WTC11 (cell line): ENCODE results near the gene CCL25. TPM values are rescaled to one million over a fixed set of nuclear protein-coding genes. Genes with fewer than 3 reads are reported as not detected.

Experiments
- ATAC-seq: fragments of 200-7000 bp; cut with Tn5 transposase; 2 replicates; pipeline ENCODE4 v1.10.0; 2021; ENCODE audit warnings: mild to moderate bottlenecking, moderate library complexity
- CTCF ChIA-PET: fragments of 300-600 bp; sonication (Branson Sonifier 250); formaldehyde crosslinking; loops from one replicate; lab custom pipeline; 2021; ENCODE audit warnings: antibody characterized with exemption; lab: Charles Lee
- POLR2A ChIA-PET: fragments of 350-600 bp; sonication (Branson Sonifier 250); formaldehyde crosslinking; loops from one replicate; lab custom pipeline; 2021; ENCODE audit warnings: antibody characterized with exemption; lab: Charles Lee
- DNase-seq: peaks from one replicate; pipeline ENCODE4 v3.0.0; 2021; ENCODE audit warnings: low spot score
- H3K27ac Mint-ChIP-seq: 2 replicates; pipeline ENCODE4 v1.8.0; 2021; ENCODE audit warnings: mixed read lengths
- H3K27me3 Mint-ChIP-seq: 2 replicates; pipeline ENCODE4 v1.8.0; 2021; ENCODE audit warnings: low read depth, mild to moderate bottlenecking, moderate library complexity, mixed read lengths
- H3K36me3 Mint-ChIP-seq: 2 replicates; pipeline ENCODE4 v1.8.0; 2021; ENCODE audit warnings: mixed read lengths
- H3K4me1 Mint-ChIP-seq: 2 replicates; pipeline ENCODE4 v1.8.0; 2022; ENCODE audit warnings: mixed read lengths
- H3K4me3 Mint-ChIP-seq: 2 replicates; pipeline ENCODE4 v1.8.0; 2021; ENCODE audit warnings: mild to moderate bottlenecking, moderate library complexity, mixed read lengths
- H3K9me3 Mint-ChIP-seq: 2 replicates; pipeline ENCODE4 v1.8.0; 2021; ENCODE audit warnings: mixed read lengths
- NFYB ChIP-seq: sonication (generic); formaldehyde crosslinking; conservative IDR thresholded peaks from 2 replicates; pipeline ENCODE4 v1.8.0; 2022; ENCODE audit warnings: low read depth, missing genetic modification reagents
- NR1H2 ChIP-seq: sonication (generic); formaldehyde crosslinking; IDR thresholded peaks from 2 replicates; pipeline ENCODE4 v1.9.0; 2021; ENCODE audit warnings: mild to moderate bottlenecking, moderate library complexity, missing genetic modification reagents
- NR2C2 ChIP-seq: sonication (generic); formaldehyde crosslinking; IDR thresholded peaks from 2 replicates; pipeline ENCODE4 v1.8.0; 2022; ENCODE audit warnings: mild to moderate bottlenecking, missing genetic modification reagents
- RELA ChIP-seq: sonication (generic); formaldehyde crosslinking; IDR thresholded peaks from 2 replicates; pipeline ENCODE4 v1.8.1; 2022; ENCODE audit warnings: missing genetic modification reagents, mild to moderate bottlenecking, borderline replicate concordance
- ZNF138 ChIP-seq: sonication (generic); formaldehyde crosslinking; conservative IDR thresholded peaks from 2 replicates; pipeline ENCODE4 v1.8.1; 2022; ENCODE audit warnings: mild to moderate bottlenecking, moderate library complexity, missing genetic modification reagents
- ZNF423 ChIP-seq: fragments of 250-450 bp; sonication (Bioruptor Pico); IDR thresholded peaks from 2 replicates; pipeline ENCODE4 v2.1.2; 2022; ENCODE audit warnings: mild to moderate bottlenecking, moderate library complexity
- total RNA-seq: library from RNA; stranded (reverse); gene quantifications from 3 replicates; pipeline ENCODE4 v1.2.3, GENCODE V29; 2021
- TF ChIP-seq, protein P1 (sequence below): sonication (generic); formaldehyde crosslinking; IDR thresholded peaks from 2 replicates; pipeline ENCODE4 v1.8.1; 2022; ENCODE audit warnings: low read depth, mild to moderate bottlenecking, moderate library complexity, missing genetic modification reagents, borderline replicate concordance
- TF ChIP-seq, protein P2 (sequence below): sonication (generic); formaldehyde crosslinking; IDR thresholded peaks from 2 replicates; pipeline ENCODE4 v1.8.1; 2022; ENCODE audit warnings: mild to moderate bottlenecking, moderate library complexity, missing genetic modification reagents
- TF ChIP-seq, protein P3 (sequence below): sonication (generic); formaldehyde crosslinking; IDR thresholded peaks from 2 replicates; pipeline ENCODE4 v1.8.0; 2022; ENCODE audit warnings: mild to moderate bottlenecking, missing genetic modification reagents

The CCL25 gene
- total RNA-seq, 1 experiment from 2014 or later, result not detected

DNA sequence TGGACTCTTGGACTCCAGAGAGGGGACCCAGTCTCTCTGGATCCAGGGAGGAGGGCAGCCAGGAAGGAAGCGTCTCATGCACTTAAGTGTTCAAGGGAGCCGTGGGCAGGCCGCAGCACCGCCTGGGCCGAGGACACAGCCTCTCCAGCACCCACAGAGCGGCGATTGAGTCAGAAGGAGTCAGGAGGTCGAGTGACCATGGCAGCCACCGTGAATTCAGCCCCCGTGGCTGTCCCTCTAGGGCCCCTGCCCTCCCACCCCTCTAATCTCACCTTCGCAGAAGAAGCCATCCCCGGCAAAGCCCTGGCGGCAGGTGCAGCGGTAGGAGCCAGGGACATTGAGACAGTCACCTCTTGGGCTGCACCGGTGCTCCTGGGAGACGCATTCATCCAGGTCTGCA is 58.8 kb downstream of the CCL25 start:
- peaks cover 50% of the 10 kb centered on the region for H3K36me3 Mint-ChIP-seq
- H3K4me3 Mint-ChIP-seq, result no peak overlapping the region
- no peaks in the 10 kb centered on the region for H3K27me3 Mint-ChIP-seq
- no peaks in the 10 kb centered on the region for H3K4me1 Mint-ChIP-seq
- CTCF ChIA-PET, result no interaction called here
- DNase-seq (no peak), ATAC-seq (no peak)
- no peaks in the 10 kb centered on the region for H3K9me3 Mint-ChIP-seq
- TF ChIP-seq NR1H2 (CRISPR knock-in tag) (no peak), RELA (CRISPR knock-in tag) (no peak), NR2C2 (CRISPR knock-in tag) (no peak), ZNF423 (CRISPR knock-in tag) (no peak), NFYB (CRISPR knock-in tag) (no peak), ZNF138 (CRISPR knock-in tag) (no peak)
- TF ChIP-seq, protein P1, sequence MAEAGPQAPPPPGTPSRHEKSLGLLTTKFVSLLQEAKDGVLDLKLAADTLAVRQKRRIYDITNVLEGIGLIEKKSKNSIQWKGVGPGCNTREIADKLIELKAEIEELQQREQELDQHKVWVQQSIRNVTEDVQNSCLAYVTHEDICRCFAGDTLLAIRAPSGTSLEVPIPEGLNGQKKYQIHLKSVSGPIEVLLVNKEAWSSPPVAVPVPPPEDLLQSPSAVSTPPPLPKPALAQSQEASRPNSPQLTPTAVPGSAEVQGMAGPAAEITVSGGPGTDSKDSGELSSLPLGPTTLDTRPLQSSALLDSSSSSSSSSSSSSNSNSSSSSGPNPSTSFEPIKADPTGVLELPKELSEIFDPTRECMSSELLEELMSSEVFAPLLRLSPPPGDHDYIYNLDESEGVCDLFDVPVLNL (CRISPR knock-in tag), result no peak
- TF ChIP-seq, protein P2, sequence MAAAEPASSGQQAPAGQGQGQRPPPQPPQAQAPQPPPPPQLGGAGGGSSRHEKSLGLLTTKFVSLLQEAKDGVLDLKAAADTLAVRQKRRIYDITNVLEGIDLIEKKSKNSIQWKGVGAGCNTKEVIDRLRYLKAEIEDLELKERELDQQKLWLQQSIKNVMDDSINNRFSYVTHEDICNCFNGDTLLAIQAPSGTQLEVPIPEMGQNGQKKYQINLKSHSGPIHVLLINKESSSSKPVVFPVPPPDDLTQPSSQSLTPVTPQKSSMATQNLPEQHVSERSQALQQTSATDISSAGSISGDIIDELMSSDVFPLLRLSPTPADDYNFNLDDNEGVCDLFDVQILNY (CRISPR knock-in tag), result no peak
- TF ChIP-seq, protein P3, sequence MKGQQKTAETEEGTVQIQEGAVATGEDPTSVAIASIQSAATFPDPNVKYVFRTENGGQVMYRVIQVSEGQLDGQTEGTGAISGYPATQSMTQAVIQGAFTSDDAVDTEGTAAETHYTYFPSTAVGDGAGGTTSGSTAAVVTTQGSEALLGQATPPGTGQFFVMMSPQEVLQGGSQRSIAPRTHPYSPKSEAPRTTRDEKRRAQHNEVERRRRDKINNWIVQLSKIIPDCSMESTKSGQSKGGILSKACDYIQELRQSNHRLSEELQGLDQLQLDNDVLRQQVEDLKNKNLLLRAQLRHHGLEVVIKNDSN (CRISPR knock-in tag), result no peak
- POLR2A ChIA-PET, result no interaction called here
- H3K27ac Mint-ChIP-seq, result no peak overlapping the region

Other genes with a start within 250 kb of the CCL25 start
- 10.5 to 13.7 TPM (median 13.6 TPM) in 3 replicates for gene EVI5L, start 222.5 kb upstream of the CCL25 start, total RNA-seq
- gene PRR36, start 178.4 kb upstream of the CCL25 start, total RNA-seq, result 21.9 to 34.3 TPM (median 31.0 TPM) in 3 replicates
- gene LRRC8E, start 164.2 kb upstream of the CCL25 start, total RNA-seq, result 3.0 to 3.6 TPM (median 3.1 TPM) in 3 replicates
- gene MAP2K7, start 148.9 kb upstream of the CCL25 start, total RNA-seq, result 39.4 to 46.9 TPM (median 46.3 TPM) in 3 replicates
- gene TGFBR3L, start 137.9 kb upstream of the CCL25 start, total RNA-seq, result 4.1 to 7.4 TPM (median 6.5 TPM) in 3 replicates
- 23.2 to 24.3 TPM (median 23.7 TPM) in 3 replicates for gene SNAPC2, start 132.4 kb upstream of the CCL25 start, total RNA-seq
- gene CTXN1, start 126.6 kb upstream of the CCL25 start, total RNA-seq, result 41.5 to 48.2 TPM (median 44.3 TPM) in 3 replicates
- 103 to 129 TPM (median 103 TPM) in 3 replicates for gene TIMM44, start 109.1 kb upstream of the CCL25 start, total RNA-seq
- gene ELAVL1, start 47.1 kb upstream of the CCL25 start, total RNA-seq, result 144 to 160 TPM (median 149 TPM) in 3 replicates
- 54.8 to 67.3 TPM (median 62.2 TPM) in 3 replicates for gene FBN3, start 96.8 kb downstream of the CCL25 start, total RNA-seq
- 116 to 153 TPM (median 150 TPM) in 3 replicates for gene CERS4, start 156.6 kb downstream of the CCL25 start, total RNA-seq